H1 (cell line): Measurements from ENCODE around the gene KMT2E. TPM values are rescaled to one million over a fixed set of nuclear protein-coding genes. Genes with fewer than 3 reads are reported as not detected.

Experiments used
- ATF2 ChIP-seq: IDR thresholded peaks from 2 replicates; pipeline ENCODE4 v1.6.1; 2012; ENCODE audit warnings: low read length, inconsistent platforms
- CHD2 ChIP-seq: IDR thresholded peaks from 2 replicates; pipeline ENCODE4 v1.6.1; 2012; ENCODE audit warnings: low read length, improper control_type of control experiment
- CHD7 ChIP-seq: fragments of 300-600 bp; sonication (generic); IDR thresholded peaks from 2 replicates; pipeline ENCODE4 v1.7.1; 2012; ENCODE audit warnings: low read length, moderate library complexity, mild to moderate bottlenecking, inconsistent platforms; ENCODE audit not compliant: insufficient replicate concordance
- KDM5A ChIP-seq: fragments of 200-600 bp; IDR thresholded peaks from 2 replicates; pipeline ENCODE4 v1.7.1; 2012; ENCODE audit warnings: mild to moderate bottlenecking, low read length, inconsistent platforms, mixed read lengths
- RAD21 ChIP-seq, 2 experiments: IDR thresholded peaks in 1 of 2; conservative IDR thresholded peaks in 1 of 2; 2 replicates each; pipeline ENCODE4 v1.6.1; 2011; ENCODE audit warnings: low read depth in 2 of 2, low read length in 2 of 2, improper control_type of control experiment in 1 of 2, inconsistent platforms in 1 of 2, mild to moderate bottlenecking in 1 of 2, moderate library complexity in 1 of 2
- SIX5 ChIP-seq: IDR thresholded peaks from 2 replicates; pipeline ENCODE4 v1.6.1; 2011; ENCODE audit warnings: mild to moderate bottlenecking, low read depth, low read length
- polyA plus RNA-seq, 7 experiments: library from polyadenylated mRNA; depleted of rRNA in 3 of 7; stranded (reverse) in 5 of 7; unstranded in 2 of 7; fragments of >200 nt in 5 of 7; fragments of 200-250 nt in 2 of 7; gene quantifications; 1 replicate in 5 of 7; 2 replicates in 1 of 7; 4 replicates in 1 of 7; pipeline versions ENCODE4 v1.2.1 to v1.2.3, GENCODE V29; 2011 to 2013; ENCODE audit warnings: missing spikeins in 2 of 7, mixed read lengths in 2 of 7
- total RNA-seq: library from RNA; stranded (reverse); fragmentation: NEBNext Ultra II Directional; extraction: Animal tissue kit (Norgen Biotek cat#: 25700); gene quantifications from 2 replicates; pipeline ENCODE4 v1.2.1, GENCODE V29; 2021

The KMT2E gene
- total and polyA plus RNA-seq, 2 of the 8 experiments (the other 6 are each of a cell fraction or from before 2014, with no cell fraction given) = 10.9 to 45.0 TPM

DNA sequence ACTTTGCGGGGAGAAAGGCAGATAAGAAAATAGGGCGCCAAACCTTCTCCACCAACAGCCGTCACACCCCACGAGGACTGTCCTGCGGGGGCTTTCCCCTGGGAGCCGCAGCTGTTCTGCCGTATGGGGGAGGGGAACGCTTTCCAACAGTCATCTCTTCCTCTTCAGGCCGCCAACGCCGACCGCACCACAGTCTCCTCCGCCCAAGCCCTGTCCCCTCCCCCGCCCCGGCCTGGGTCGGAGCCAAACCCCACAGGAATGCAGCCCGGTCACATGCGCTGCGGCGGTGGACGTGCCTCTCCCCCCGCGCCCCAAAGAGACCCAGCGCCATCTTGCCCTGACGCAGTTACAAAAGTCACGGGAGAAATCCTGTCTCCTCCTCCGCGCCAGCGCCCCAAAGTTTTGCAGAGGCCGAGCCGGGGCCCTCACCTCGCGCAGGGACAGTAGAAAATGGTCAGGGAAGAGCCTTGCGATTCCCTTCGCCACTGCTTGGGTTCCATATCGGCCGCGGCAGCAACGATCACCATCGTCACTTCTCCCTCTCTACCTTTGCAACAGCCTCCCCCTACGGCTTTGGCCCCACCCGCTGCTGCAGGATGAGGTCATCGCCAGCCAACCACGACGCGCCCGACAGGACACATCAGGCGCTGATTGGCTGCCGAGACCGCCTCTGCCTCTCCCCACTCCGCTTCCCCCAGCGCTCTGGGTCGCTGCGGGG lies 1.3 kb upstream of the KMT2E start (continued):
- peak; percentile 100 for TF ChIP-seq ATF2
- TF ChIP-seq SIX5 = no peak
- no peak for TF ChIP-seq CHD7
- no peak for TF ChIP-seq RAD21 (IDR thresholded peaks at IDR 0.05 in 1 of 2, conservative IDR thresholded peaks at IDR 0.05 in 1 of 2; ENCODE audit: low read depth in 2 of 2, low read length in 2 of 2)
- no peak for TF ChIP-seq KDM5A
- peak; percentile 66; the same call in 1 of the 2 replicates for TF ChIP-seq CHD2
